T-helper 22 cell (primary cell): ENCODE results near the gene GARS1.
"Not testable (repeated sequence)": the region's sequence is repeated elsewhere in the genome, so short reads cannot be mapped to it uniquely, and the experiment has no call there.

ENCODE experiments used
- DNase-seq: peaks from one replicate; pipeline ENCODE4 v3.0.0-alpha.2; 2020; ENCODE audit warnings: low read depth

GARS1 gene, protein sequence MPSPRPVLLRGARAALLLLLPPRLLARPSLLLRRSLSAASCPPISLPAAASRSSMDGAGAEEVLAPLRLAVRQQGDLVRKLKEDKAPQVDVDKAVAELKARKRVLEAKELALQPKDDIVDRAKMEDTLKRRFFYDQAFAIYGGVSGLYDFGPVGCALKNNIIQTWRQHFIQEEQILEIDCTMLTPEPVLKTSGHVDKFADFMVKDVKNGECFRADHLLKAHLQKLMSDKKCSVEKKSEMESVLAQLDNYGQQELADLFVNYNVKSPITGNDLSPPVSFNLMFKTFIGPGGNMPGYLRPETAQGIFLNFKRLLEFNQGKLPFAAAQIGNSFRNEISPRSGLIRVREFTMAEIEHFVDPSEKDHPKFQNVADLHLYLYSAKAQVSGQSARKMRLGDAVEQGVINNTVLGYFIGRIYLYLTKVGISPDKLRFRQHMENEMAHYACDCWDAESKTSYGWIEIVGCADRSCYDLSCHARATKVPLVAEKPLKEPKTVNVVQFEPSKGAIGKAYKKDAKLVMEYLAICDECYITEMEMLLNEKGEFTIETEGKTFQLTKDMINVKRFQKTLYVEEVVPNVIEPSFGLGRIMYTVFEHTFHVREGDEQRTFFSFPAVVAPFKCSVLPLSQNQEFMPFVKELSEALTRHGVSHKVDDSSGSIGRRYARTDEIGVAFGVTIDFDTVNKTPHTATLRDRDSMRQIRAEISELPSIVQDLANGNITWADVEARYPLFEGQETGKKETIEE

DNA sequence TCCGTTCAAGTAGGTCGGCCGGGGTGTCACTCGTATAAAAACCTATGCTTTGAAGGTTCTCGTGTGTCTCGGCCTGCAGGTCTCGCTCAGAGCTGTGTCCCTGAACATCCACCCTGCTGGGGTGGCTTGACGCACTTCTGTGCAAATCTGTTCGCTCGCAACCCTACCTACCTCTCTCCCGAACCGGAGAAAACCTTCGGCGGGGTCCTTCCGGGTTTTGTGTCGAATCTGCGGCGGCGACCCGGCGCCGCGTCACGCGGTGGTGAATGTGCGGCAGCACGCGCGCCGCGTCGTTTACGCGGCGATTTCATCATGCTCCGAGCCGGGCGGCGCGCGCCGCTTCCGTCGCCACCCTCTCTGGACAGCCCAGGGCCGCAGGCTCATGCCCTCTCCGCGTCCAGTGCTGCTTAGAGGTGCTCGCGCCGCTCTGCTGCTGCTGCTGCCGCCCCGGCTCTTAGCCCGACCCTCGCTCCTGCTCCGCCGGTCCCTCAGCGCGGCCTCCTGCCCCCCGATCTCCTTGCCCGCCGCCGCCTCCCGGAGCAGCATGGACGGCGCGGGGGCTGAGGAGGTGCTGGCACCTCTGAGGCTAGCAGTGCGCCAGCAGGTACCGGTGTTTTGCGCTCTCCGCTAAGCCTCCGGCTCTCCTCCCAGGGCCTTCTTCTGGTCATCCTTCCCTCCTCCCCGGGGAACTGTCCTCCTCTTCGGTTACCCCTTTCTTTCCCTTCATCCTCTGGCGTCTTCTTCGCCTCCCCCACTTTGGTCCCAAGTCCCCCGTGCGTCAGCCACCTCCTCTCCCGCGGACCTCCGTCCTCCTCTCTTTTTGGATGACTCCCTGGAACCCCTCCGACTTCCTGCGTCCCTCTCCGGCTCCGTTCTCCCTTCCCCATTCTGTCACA lies at the start of gene GARS1:
GARS1 (plus strand) TSS at position 339 of the 896 bp plus-strand sequence; CDS start at position 383, 44 bp downstream.
- peak; percentile 78 for DNase-seq

DNA sequence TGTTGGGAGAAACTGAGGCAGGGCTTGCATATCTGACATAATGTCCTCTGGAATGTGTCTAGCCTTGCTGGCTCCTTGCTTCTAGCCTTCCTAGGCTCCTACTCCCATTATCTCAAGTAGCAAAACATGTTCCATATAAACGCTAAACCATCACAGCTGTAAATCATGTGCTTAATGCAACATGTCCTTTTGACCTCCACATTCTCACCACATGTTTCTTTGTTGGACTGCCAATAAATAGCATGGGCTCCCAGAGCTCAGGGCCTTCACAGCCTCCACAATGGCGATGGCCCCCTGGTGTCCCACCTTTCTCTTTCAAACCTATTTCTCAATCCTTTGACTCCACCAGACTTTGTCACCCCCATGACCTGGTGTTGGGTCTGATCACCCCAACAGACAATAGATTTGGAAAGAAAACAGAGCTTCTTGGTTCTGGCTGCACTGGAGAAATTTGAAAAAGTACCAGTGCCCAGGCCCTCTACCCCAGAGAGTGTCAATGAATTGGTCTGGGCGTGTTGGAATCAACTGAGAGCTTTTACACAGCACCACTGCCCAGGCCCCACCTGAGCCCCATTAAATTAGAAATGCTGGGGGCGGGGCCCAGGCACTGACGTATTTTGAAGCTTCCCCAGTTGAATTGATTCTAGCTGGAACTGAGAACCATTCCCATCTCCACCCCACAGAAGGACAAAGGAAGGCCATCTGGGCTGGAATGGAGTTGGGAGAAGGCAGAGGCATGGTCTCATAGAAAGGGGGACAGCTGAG lies 48.7 kb upstream of the GARS1 start:
- DNase-seq: no peak

GRCh38 chr7:30546596-30546995 lies 48.1 kb upstream of the GARS1 start:
- DNase-seq: no peak

DNA sequence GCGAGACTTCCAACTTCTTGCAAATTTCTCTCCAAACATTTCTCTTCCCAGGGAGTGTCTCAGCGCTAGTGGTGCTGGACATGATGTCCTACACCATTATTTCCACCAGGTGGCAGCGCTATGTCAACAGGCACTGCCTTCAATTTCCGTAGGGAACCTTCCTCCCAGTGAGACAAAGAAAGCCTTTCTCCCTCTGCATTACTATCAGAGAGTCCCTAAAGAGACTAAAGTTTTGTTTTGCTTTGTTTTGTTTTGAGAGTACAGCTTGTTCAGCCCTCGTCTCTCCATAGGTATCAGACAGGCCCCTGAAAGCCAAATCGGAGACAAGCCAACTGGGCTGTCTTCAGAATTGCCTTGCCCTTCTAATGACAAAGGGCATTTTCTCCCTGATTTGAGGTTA lies 45.8 kb upstream of the GARS1 start:
- DNase-seq: no peak

GRCh38 chr7:30549931-30550493 lies 44.7 kb upstream of the GARS1 start:
- no peak for DNase-seq

- no peak for DNase-seq
Observed at GRCh38 chr7:30552330-30552729, 42.3 kb upstream of the GARS1 start.

DNA sequence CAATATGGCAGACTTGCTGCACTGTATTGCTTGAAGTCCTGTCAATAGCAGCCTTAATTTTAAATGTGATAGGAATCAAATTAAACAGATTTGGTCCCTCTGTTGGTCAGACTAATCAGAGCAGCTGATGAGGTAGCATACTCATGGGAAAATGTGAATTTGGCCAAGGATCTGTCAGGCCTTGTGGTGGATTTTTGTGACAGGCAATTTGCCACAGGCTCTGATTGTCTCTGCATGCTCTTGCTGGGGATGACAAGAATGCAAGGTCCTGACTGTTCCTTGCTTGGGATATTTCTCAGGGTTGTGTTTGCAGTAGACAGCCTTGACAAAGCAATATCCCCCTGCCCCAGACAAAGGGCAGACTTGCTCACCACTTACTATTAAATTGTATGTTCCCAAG lies 41.5 kb upstream of the GARS1 start:
- DNase-seq: no peak

DNA sequence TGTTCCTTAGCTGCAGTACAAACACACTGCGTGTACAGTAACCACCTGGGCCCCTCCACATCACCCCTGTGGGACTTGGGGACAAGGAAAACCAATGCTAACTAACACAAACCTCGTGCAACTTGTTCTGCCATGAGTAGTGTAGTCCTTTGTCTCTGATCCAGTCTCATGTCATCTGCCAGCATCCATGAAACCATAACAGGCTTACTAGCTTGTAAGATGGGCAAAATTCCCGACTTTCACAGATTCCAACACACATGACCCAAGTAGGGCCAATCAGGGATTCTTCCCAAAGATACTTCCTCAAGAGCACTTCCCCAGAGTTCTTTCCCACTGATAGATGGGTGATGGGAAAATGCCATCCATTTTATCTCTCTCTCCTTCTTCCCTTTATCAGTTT lies 41.1 kb upstream of the GARS1 start:
- no peak for DNase-seq

DNA sequence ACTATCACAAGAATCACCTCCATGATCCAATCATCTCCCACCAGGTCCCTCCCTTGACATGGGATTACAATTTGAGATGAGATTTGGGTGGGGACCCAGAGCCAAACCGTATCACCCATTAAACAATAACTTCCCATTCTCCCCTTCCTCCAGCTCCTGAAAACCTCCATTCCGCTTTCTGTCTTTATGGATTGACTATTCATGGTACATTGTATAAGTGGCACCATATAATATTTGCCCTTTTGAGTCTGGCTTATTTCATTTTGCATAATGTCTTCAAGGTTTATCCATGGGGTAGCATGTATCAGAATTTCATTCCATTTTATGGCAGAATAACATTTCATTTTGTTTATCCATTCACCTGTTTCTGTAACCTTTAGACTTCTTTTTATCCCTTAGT lies 39.2 kb upstream of the GARS1 start:
- DNase-seq: no peak

GRCh38 chr7:30556840-30557239 lies 37.8 kb upstream of the GARS1 start:
- no peak for DNase-seq

DNA sequence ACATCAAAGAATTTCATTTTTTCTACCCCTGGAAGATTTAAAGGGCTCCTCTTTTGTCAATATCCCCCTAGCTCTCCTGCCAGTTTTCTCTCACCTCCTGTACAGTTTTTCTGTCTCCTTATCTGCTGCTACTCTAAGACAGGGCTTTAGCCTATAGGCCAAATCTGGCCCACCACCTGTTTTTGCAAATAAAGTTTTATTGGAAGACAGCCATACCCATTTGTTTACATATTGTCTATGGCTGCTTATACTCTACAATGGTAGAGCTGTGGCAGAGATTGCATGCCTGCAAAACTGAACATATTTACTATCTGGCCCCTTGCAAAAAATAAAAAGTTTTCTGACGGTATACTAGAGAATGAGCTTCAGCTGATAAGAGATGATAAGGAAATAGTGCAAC lies 37.4 kb upstream of the GARS1 start:
- no peak for DNase-seq

DNA sequence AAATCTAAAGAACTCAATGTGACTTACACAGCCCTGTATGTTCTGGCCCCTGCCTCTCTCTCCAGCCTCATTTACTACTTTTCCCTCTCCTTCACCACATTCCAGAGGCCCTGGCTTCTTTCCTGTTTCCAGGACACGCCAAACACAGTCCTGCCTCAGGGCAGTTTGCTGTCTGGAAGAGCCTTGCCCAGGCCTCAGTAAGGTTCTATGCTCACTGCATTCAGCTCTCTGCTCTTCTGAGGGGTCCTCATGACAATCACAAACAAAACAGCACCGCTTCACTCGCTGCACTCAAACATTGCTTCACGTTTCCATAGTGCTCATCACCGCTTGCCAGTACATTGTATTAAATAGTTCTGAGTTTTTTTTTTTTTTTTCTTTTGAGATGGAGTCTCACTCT lies 35.1 kb upstream of the GARS1 start:
- no peak for DNase-seq

DNA sequence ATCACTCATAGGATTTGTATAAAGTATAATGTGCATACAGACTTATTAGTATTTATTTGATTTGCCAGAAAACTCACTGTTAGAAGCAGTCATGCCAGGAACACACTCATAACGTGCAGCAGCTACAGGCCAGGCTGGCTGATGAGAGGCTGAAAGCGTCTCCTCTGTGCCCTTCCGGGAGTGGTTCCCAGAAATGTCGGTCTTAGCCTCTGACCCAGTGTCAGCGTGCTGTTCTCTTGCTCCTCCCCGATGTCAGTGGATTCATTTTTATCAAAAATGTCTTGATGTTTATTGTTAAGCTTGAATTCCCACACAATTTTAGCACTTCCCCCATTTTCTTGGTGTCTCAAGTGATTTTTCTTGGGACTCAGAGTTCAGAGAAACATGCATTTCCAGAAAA lies 33.3 kb upstream of the GARS1 start:
- DNase-seq: no peak

DNA sequence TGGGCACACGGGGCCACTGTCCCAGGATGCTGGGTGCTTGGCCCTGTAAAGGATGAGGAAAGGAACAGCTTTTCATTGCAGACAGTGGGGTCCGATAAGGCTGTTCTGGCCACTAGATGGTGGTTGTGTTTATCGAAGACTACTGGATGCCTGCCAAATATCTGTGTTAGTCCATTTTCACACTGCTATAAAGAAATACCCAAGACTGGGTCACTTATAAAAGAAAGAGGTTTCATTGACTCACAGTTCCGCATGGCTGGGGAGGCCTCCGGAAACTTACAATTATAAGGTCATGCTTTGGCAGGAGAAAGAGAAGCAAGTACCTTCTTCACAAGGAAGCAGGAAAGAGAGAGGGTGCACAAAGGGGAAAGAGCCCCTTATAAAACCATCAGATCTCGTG lies 32.2 kb upstream of the GARS1 start:
- no peak for DNase-seq

GRCh38 chr7:30562909-30563308 lies 31.8 kb upstream of the GARS1 start:
- DNase-seq: no peak

DNA sequence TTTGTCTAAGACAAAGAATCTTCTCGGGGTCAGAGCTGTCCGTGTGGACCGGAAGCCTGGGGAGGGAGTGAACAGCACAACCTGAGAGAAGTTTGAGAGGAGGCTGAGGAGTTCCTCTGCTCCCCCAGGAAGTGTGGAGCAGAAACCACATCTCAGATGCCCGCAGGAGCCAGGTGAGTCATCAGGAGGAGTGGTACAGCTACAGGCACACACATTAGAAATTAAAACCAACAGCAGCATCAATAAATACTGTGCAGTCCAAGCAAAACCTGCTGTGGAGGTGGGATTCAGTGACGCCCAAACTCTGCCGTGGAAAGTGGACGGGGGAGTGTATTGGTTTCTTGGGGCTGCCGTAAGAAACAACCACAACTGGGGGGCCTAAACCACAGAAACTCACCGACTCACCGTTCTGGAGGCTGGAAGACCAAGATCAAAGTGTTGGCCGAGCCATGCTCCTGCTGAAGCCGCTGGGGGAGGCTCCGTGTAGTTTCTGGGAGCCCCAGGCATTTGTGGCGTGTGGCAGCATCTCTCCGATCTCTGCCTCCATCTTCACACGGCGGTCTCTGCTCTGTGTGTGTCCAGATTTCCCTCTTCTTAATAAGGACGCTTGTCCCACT lies 31.2 kb upstream of the GARS1 start:
- DNase-seq: no peak

DNA sequence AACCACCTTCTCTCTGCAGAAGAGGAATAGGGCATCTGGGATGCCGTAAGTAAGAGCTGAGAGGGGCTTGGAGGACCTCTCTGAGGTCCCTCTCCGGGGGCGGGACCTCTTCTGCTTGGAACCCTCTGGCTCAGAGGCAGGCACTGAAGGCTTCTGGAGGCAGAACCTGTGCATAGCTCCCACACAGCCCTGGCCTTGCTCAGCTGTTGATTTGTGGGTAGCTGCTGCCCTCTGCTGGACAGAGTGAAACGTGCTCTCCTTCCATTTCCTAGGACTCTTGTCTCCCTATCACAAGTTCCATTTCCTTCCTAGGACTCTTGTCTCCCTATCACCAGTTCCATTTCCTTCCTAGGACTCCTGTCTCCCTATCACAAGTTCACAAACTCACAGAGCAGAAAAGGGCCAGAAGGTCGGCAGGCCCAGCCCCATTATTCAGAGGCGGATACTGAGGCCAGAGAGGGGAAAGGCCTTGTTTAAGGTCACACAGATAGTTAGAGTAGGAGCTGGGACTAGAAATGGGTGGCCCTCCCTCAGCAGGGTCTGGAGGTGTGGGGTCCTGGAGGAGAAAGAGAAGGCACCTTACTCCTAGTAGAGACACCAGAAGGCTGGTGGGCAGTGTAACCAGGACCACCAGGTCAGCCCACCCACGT lies 30.3 kb upstream of the GARS1 start:
- DNase-seq: peak; percentile 41

DNA sequence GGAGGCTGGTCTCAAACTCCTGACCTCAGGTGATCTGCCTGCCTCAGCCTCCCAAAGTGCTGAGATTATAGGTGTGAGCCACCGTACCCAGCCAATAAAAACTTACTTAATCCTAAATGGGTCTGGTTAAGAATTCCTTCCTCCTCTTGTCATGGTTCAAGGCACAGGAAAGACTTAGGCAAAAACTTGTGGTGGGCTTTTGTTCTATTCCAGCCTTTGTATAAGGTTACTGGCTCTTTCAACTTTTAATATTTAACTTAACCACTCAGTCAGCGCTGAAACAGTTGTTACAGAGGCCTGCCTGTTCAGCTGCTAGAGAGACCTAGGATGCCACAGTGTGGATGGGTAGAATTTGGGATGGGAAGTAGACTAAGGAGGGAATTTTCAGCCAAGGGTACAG lies 28.1 kb upstream of the GARS1 start:
- no peak for DNase-seq

GRCh38 chr7:30567081-30567480 lies 27.6 kb upstream of the GARS1 start:
- DNase-seq: no peak

- not testable (repeated sequence) for DNase-seq
Observed at GRCh38 chr7:30570238-30570637, 24.4 kb upstream of the GARS1 start.
